HEK293T (cell line): Measurements from ENCODE around the gene PBXIP1.

Experiments used
- ELF4 ChIP-seq: fragments of 450-650 bp; IDR thresholded peaks from 2 replicates; pipeline ENCODE4 v1.6.1; 2017; ENCODE audit warnings: antibody characterized with exemption
- FOXK2 ChIP-seq: fragments of 450-650 bp; IDR thresholded peaks from 2 replicates; pipeline ENCODE4 v1.6.1; 2016; ENCODE audit warnings: mild to moderate bottlenecking
- SP1 ChIP-seq: fragments of 450-650 bp; IDR thresholded peaks from 2 replicates; pipeline ENCODE4 v1.6.1; 2017
- TARDBP ChIP-seq: fragments of 450-650 bp; IDR thresholded peaks from 2 replicates; pipeline ENCODE4 v1.6.1; 2016

GRCh38 chr1:155004352-155005075 is 48.6 kb upstream of the PBXIP1 start:
- TF ChIP-seq TARDBP (no peak), ELF4 (no peak), FOXK2 (no peak), SP1 (no peak)
